Measurements from ENCODE around the gene TRIM37.
A peak's percentile ranks its signal among the peaks of the same experiment; 100 is the strongest.

The TRIM37 gene

DNA sequence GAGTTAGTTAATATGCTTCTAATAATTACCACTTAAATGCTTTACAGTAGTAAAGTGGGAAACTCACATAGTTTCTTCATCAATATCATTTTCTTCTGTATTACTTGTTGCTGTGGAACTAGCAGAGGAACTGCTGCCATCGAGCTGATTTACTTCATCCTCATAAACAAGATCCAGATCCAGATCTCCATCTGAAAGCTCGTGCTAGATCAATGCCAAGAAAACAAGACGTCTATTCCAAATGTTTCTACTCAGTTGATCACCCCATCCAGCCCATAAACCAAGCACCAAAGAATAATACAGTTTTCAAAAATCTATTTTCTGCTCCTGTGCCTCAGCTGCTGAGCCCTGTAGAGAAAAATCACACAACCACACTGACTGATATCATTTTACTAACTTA is 59.1 kb downstream of the TRIM37 start:
- DNase-seq, result no peak
- intact Hi-C loops (cut with DNase I), result no loop called here

DNA sequence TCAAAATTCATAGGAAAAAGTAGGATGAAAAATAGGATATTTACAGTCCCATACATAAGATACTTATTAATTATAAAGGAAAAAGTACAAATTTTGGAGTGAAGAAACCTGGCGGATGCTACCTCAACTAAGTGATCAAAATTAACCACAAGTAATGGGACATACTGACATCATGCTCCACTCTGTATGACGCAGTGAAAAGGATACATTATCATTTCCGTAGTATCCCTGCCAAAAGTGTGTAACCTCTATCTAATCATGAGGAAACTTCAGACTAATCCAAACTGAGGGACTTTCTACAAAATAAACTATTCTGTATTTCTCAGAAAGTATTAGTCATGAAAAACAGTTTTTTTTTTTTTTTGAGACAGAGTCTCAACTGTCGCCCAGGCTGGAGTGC is 60.5 kb downstream of the TRIM37 start:
- intact Hi-C loops (cut with DNase I), result no loop called here
- no peak for DNase-seq

DNA sequence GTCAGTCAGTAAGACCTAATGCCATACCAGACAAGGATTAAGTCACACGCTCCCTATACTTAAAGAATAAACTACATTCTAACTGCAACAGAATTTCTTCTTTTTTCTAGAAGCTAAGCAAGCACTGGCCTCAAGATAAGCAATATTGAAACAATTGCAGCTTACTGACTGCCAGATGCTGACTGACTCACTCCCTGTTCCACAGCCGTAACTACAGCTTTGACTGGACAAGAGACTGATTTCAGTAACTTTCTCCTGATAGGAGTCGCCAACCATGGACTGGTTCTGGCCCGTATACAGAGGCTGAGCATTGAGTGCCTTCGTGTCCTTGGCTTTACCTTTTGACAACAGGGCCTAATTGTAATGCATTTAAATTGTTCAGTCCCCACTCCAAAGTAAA is 67.9 kb downstream of the TRIM37 start:
- intact Hi-C loops (cut with DNase I), result no loop called here
- DNase-seq, result no peak

DNA sequence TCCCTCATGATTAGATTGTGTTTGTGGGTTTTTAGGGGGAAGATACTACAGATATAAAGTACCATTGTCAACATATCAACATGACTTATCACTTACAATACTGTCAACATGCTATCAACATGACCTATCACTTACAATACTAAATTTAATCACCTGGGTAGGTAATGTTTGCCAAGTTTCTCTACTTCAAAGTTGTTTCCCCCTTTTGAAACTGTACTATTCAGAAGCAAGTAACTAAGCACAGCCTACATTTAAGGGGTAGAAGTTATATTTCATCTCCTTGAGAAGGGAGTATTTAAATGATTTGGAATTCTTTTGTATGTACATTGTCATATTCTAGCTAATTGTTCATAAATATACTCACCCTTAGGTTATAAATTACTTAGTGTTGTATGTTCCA is 68.7 kb downstream of the TRIM37 start:
- DNase-seq, result no peak
- intact Hi-C loops (cut with DNase I), result no loop called here

DNA sequence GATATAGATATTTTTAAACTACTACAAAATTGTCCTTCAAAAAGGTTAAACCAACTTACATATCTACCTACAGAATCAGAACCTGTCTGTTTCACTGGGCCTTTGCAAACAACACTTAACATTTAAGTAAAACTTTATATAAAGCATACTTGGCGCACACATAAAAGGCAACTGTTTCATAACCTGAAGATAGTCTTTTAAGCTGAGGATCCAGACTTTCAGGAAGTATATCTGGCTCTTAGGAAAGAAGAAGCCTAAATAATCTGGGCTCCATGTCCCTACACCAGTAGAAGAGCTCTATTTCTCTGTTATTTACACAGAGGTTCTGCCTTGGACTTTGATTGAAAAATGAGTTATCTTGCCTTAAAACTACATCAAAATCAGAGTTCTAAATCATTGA is 75.9 kb downstream of the TRIM37 start:
- intact Hi-C loops (cut with DNase I), result no loop called here

DNA sequence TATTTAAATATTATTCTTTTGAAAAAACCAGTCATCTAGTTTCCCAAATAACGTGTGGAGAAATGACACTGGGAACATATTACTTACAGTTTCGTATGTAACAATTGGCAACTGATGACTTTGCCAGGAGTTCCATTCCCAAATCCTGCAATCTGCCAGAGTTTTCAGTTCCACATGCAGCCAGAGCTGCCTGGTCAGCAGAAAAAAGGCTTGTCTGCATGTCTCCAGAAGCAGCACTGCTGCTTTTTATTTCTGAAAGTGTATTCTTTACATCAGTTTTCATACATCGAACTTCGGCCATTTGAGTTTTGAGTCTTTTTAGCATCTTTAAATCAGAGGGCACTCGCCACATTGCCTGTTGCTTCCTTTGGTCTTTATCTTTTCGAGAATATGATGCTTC is 78.4 kb downstream of the TRIM37 start:
- intact Hi-C loops (cut with DNase I), result no loop called here
- no peak for DNase-seq

More for the DNA sequence above, 75.9 kb downstream of the TRIM37 start:
- DNase-seq, result no peak

DNA sequence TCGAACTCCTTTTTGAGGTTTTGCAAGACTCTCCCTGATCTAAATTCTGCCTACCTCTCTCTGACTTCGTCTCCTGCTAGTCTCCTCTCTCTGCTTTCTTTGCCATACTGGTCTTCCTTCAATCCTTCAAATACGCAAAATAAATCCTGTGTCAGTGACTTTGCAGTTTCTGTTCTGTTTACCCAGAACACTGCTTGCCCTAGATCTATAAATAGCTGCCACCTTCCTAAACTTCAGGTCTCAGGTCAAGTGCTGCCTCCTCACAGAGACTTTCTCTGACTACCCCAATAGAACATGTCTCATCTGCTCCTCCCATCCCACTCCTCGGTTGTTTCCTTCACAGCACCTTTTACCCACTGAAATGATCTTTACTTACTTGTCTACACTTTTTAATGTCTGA is 78.9 kb downstream of the TRIM37 start:
- intact Hi-C loops (cut with DNase I), result no loop called here
- no peak for DNase-seq

DNA sequence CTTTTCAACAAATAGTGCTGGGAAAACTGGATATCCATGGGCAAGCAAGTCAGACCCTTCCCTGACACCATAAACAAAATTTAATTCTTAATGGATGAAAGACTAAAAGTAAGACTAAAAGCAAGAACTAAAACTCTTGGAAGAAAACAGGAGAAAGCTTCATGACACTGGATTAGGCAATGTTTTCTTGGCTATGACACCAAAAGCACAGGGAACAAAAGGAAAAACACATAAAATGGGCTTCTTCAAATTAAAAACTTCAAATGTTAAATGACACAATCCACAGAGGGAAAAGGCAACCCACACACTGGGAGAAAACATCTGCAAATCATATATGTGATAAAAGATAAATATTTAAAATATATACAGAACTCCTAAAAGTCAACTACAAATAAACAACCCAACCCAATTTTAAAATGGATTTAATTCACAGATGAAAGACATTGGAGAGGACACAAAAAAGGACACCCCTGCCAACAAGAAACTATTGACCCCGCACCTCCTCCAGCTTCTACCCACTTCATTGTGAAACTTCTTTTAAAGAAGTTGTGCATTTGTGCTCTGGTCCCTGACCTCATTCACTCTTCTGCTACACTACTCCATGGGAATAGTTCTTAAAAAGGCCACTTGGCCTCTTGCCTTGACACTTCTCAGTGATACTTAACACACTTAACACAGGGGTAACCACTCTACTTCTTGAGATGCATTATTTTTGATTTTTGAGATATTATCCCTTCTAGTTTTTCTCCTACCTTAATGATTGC is 80.3 kb downstream of the TRIM37 start:
- intact Hi-C loops (cut with DNase I), result no loop called here
- no peak for DNase-seq

DNA sequence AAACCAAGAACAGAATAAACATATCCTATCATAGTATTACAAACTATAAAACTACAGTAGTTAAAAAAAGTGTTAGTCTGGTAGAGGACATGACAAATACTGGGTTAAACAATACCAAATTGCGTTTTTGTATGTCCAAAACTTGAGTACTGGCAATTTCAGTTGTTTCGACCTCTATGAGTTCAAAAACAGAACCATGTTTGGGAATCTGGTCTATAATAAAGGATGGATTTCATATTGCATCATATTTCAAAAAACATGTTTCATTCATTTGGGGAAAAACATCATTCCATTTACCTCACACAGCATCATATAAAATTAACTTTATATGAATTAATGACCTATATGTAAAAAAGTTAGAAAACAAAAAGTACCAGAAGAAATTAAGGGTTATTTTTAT is 81.8 kb downstream of the TRIM37 start:
- intact Hi-C loops (cut with DNase I), result no loop called here
- no peak for DNase-seq

DNA sequence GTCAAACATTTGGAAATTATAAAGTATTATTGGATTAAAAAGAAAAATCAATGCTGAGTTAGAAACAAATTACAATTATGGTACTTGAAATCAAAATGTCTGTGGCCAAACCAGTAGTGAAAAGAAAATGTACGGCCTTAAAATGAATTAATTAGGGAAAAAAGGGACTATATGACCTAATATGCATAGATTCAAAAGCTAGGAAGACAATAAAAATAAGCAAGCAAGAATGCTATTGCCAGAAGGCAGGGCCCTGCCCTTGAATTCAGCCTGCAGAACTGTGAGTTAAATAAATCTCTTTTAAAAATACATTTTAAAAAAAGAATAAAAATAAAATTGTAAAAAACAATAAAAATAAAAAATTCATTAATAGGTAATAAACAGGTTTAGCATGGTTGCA is 88.7 kb downstream of the TRIM37 start:
- intact Hi-C loops (cut with DNase I), result no loop called here
- no peak for DNase-seq

DNA sequence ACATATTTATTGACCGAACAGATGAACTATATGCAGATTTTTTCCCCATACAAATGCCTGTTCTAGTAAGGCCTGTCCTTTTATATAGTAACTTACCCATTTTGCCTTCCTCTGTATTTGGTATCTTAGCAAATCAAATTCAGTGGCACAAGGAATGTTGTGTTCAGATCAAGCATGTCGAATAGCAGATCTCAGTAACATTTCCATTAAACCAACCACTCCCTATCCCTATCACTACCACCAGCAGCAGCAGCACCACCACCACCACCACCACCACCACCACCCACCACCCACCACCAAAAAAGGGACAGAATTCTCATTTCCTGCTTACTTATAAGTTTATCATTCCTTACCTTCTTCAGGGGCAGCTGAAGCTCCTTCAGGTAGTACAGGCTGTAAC is 94.7 kb downstream of the TRIM37 start:
- DNase-seq, result no peak
- intact Hi-C loops (cut with DNase I), result no loop called here

DNA sequence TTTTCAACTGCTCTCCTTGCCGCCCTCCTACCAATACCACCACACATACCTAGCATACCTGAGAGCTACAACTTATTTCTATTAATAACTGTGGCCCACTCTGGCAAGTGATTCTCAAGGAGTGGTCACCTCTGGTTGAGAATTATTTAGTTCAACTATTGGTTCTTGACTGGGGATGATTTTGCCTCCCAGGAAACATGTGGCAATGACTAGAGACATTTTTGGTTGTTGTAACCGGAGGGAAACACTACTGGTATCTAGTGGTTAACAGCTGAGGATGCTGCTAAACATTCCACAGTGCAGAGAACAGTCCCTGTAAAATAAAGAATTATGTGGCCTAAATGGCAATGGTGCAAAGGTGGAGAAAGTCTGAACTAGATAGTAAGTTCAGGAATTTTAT is 96.7 kb downstream of the TRIM37 start:
- no peak for DNase-seq
- intact Hi-C loops (cut with DNase I), result no loop called here

DNA sequence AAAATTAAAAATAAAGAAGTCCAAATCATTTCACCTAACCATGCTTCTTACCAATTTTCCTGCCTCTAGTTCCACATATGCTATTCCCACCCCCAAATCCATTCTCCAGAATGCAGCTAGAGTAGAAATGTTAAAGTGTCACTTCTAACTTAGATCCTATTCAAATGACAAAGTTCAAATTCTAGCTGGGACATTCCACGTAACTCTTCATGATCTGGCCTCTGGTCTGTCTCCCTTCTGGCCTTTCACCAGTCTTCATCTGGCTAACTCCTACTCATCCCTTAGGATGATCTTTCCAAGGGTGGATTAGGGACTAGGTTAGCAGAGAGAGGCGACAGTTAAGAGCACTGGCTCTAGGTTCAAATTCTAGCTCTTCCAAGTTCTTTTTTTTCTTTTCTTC is 97.9 kb downstream of the TRIM37 start:
- no peak for DNase-seq
- intact Hi-C loops (cut with DNase I), result no loop called here

DNA sequence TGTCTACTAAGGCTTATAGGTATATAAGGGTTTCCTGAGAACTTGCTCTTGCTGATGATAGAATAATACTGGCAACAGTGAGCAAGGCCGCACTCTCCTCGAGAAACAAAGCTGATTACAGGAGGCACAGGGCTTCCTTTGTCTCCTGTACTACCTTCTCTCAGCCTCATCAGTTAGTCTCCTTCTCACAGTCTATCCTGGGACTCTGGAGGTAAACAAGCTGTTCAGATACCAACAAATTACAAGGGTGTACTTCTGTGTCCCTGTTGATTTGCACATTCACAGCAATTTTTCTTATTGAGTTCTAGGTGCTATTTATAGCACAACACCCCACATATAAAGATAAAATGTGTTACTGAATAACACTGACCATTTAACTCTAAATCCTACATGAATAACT is 98.7 kb downstream of the TRIM37 start:
- intact Hi-C loops (cut with DNase I), result no loop called here
- no peak for DNase-seq

DNA sequence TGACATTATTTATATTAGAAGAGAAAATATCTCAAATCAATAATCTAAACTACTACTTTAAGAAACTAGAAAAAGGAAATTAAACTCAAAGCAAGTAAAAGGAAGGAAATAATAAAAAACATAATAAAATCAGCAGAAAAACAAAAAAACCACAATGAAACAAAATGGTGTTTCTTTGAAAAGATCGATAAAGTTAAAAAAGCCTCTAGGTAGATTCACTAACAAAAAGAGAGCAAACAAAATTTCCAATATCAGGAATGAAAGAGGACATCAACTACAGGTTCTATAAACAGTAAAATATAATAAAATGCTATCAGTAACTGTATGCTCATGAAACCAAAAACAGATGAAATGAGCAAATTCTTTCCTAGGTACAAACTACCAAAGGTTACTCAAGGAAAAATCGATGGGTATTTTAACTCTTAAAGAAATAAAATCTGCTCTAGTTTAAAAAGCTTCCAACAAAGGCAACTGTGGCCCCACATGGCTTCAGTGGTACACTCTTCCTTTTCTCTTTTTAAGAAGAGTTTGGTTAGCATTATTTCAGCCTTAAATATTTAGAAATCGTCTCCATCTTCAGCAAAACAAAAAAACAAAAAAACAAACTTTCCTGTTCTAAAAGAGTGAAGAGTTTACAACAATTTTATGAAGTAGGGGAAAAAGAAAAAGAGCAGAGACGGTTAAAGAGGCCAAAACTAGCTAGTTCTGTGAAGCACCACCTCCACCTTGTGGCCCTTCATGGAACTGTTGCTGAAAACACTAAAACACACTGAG is 102.2 kb downstream of the TRIM37 start:
- intact Hi-C loops (cut with DNase I), result loop anchor here (1.0 to 2.0 kb wide), 2 partner anchors 293 to 418 kb away; no protein-coding TSS in a partner anchor
- DNase-seq, result peak in 5 of 10 donors; percentile 27 to 69 (median 58)

DNA sequence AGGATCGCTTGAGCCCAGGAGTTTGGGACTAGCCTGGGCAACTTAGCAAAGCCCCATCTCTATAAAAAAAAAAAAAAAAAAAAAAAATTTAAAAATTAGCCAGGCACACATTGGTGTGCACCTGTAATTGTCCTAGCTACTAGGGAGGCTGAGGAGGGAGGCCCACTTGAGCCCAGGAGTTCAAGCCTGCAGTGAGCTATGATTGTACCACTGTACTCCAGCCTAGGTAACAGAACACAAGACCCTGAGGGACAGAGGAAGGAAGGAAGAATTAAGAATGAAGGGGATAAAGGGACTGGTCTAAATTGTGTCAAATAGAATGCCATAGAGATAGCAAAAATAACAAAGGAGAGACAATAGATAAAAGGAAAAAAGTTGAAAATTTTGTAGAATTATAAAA is 102.8 kb downstream of the TRIM37 start:
- intact Hi-C loops (cut with DNase I), result loop anchor here (2.0 kb wide), 2 partner anchors 417 to 485 kb away; no protein-coding TSS in a partner anchor
- DNase-seq, result no peak

DNA sequence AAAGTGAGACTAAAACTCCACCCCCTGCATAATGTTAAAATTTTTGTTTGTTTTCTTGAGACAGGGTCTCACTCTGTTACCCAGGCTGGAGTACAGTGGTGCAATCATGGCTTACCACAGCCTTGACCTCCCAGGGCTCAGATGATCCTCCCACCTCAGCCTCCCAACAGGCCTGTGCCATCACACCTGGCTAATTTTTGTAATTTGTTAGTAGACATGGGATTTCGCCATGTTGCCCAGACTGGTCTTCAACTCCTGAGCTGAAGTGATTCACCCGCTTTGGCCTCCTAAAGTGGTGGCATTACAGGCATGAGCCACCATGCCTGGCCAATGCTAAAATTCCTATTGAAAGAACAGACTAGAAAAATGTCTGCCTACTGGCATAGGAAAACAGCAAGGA is 103.8 kb downstream of the TRIM37 start:
- intact Hi-C loops (cut with DNase I), result loop anchor here (2.0 kb wide), 1 partner anchor 484 kb away; no protein-coding TSS in a partner anchor
- DNase-seq, result no peak

DNA sequence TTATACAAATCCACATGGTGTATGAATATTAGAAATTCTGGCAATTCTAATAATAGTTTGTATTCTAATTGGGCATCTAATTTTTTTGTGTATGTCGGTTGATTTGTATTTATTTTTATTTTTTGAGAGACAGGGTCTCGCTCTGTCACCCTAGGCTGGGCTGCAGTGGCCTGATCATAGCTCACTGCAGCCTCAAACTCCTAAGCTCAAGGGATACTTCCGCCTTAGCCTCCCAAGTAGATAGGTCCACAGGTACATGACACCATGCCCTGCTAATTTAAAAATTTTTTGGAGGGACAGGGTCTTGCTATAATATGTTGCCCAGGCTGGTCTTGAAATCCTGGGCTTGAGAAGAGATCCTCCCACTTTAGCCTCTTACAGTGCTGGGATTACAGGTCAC is 104.6 kb downstream of the TRIM37 start:
- no peak for DNase-seq
- intact Hi-C loops (cut with DNase I), result loop anchor here (2.0 kb wide), 1 partner anchor 483 kb away; no protein-coding TSS in a partner anchor

DNA sequence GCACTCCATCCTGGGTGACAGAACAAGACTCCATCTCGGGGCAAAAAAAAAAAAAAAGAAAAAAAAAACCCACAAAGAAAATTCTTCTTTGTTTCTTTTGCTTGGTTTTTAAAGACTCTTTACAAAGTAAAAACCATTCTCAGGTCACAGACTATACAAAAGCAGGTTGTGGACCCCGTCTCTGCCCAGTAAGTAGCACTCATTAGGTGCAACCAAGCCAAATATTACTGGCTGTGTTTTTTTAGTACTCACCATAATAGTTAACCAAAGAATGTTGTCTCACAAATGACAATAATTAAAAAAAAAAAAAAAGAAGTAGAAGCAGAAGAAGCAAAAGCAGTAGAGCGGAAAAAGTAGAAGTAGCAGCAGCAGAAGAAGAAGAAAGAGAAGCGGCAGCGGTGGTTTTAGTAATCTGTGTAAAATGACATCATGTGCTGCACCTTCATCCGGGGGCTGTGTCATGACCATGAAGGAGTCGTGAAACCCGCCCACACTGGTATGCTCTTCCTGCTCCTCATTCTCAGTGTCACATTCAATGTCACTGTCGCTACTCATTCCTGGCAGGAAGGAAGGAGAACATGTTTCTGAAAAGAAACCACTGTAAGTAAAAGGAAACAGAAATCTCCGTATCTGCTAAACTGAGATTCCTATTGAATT is 105.4 kb downstream of the TRIM37 start:
- intact Hi-C loops (cut with DNase I), result no loop called here
- DNase-seq, result peak in 1 of 10 donors; percentile 10

DNA sequence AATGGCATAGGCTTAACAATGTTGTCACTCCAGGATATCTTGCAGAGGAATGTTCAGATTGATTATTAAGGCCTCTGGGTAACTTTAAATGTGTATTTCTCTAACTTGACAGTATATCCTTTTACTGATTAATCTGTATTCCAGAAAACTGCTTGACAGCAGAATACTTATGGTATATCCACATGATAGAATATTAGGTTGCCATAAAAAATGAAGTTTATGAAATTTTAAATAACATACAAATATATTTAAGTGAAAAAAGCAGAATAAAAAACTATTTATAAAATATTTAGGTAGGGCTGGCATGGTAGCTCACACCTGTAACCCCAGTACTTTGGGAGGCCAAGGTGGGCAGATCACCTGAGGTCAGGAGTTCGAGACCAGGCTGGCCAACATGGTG is 106.7 kb downstream of the TRIM37 start:
- intact Hi-C loops (cut with DNase I), result no loop called here
- no peak for DNase-seq

DNA sequence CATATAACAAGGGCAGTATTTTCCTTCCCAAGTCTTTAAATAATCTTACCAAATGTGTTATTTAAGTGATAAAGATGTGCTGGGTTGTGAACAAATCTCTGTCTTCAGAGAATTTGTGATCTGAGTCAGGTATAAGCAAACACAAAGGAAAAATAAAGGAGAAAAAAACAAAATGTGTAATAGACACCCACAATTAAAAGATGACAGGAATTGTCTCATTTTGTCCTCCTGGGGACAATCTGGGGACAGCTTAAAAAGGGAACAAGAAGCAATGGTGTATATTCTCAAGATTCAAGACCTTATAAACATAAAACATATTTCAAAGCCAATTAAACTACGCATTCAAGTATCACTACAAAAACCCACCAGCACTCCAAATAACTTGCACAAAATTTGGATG is 107.2 kb downstream of the TRIM37 start:
- intact Hi-C loops (cut with DNase I), result no loop called here
- DNase-seq, result no peak

Measured in posterior cingulate gyrus (tissue), 11 donors.